Measurements from ENCODE around the gene NAA10.
A peak's percentile ranks its signal among the peaks of the same experiment; 100 is the strongest.
"Not testable (repeated sequence)": the region's sequence is repeated elsewhere in the genome, so short reads cannot be mapped to it uniquely, and the experiment has no call there.

Gene NAA10

GRCh38 chrX:153934762-153935325, at the start of gene NAA10:
Gene NAA10, minus strand, starts transcription at chrX:153935037. Its CDS starts 133 bp downstream, at chrX:153934904.
- peak; percentile 53 to 73 for DNase-seq

- DNase-seq = no peak
These were observed 48.5 kb upstream of the NAA10 start for GRCh38 chrX:153983321-153983801.

- DNase-seq = peak; percentile 47 to 75
These were observed 47.1 kb upstream of the NAA10 start for GRCh38 chrX:153981771-153982533.

GRCh38 chrX:153981231-153981630, 46.4 kb upstream of the NAA10 start:
- DNase-seq = no peak

GRCh38 chrX:153980394-153980793, 45.6 kb upstream of the NAA10 start:
- DNase-seq = not testable (repeated sequence)

GRCh38 chrX:153974726-153975286, 40.0 kb upstream of the NAA10 start:
- no peak for DNase-seq

- DNase-seq = no peak
These were observed 39.3 kb upstream of the NAA10 start for GRCh38 chrX:153974003-153974725.

- no peak for DNase-seq
These were observed 38.5 kb upstream of the NAA10 start for GRCh38 chrX:153973127-153974002.

GRCh38 chrX:153972368-153973126, 37.7 kb upstream of the NAA10 start, which contains the start of gene TMEM187:
Gene TMEM187, plus strand, starts transcription at chrX:153972754. Its CDS starts 9,309 bp downstream, at chrX:153982063.
- peak; percentile 85 to 86 for DNase-seq

- peak; percentile 86 to 88 for DNase-seq
These were observed 36.9 kb upstream of the NAA10 start, which contains the start of gene HCFC1 for GRCh38 chrX:153971450-153972367. Gene HCFC1, minus strand, starts transcription at chrX:153971818. Its CDS starts 978 bp downstream, at chrX:153970840.

- peak; percentile 85 to 86 for DNase-seq
These were observed 36.2 kb upstream of the NAA10 start for GRCh38 chrX:153971124-153971449.

- no peak for DNase-seq
These were observed 35.7 kb upstream of the NAA10 start for GRCh38 chrX:153970357-153971123.

GRCh38 chrX:153969904-153970356, 35.1 kb upstream of the NAA10 start:
- DNase-seq = no peak

GRCh38 chrX:153969125-153969903, 34.5 kb upstream of the NAA10 start:
- no peak for DNase-seq

- peak in 1 of 2 donors; percentile 49 for DNase-seq
These were observed 33.9 kb upstream of the NAA10 start for GRCh38 chrX:153968754-153969124.

- DNase-seq = no peak
These were observed 33.4 kb upstream of the NAA10 start for GRCh38 chrX:153968255-153968654.

- no peak for DNase-seq
These were observed 32.8 kb upstream of the NAA10 start for GRCh38 chrX:153967536-153968224.
